GM18870 (cell line): Measurements from ENCODE around the gene NUDT21.
"Not testable (repeated sequence)": the region's sequence is repeated elsewhere in the genome, so short reads cannot be mapped to it uniquely, and the experiment has no call there.

ENCODE experiments used
- ATAC-seq: cut with Tn5 transposase; IDR thresholded peaks from one replicate; pipeline ENCODE4 v1.9.1; 2021; ENCODE audit warnings: moderate library complexity; ENCODE audit not compliant: unreplicated experiment

Gene NUDT21

GRCh38 chr16:56382459-56382858, 68.7 kb downstream of the NUDT21 start:
- ATAC-seq = no peak

GRCh38 chr16:56380778-56381485, 70.2 kb downstream of the NUDT21 start:
- not testable (repeated sequence) for ATAC-seq
